Endodermal cell (in vitro differentiated cells): ENCODE data around the gene ITPKC. TPM values are rescaled to one million over a fixed set of nuclear protein-coding genes. Genes with fewer than 3 reads are reported as not detected.
A peak's percentile ranks its signal among the peaks of the same experiment; 100 is the strongest.

Experiments used
- DNase-seq: peaks from one replicate; pipeline ENCODE4 v3.0.0-alpha.2; 2017
- H3K27ac ChIP-seq: 2 replicates; pipeline ENCODE4 v1.5.1; 2013; ENCODE audit warnings: mild to moderate bottlenecking, low read depth, low read length, moderate library complexity
- H3K27me3 ChIP-seq: 2 replicates; pipeline ENCODE4 v1.6.1; 2013; ENCODE audit warnings: mild to moderate bottlenecking, low read length, moderate library complexity; ENCODE audit not compliant: insufficient read depth, control insufficient read depth, poor library complexity, severe bottlenecking
- H3K36me3 ChIP-seq: 2 replicates; pipeline ENCODE4 v1.7.0; 2013; ENCODE audit warnings: mild to moderate bottlenecking, low read length, moderate library complexity; ENCODE audit not compliant: control insufficient read depth, insufficient read depth
- H3K4me1 ChIP-seq: one replicate; pipeline ENCODE4 v1.7.0; 2013; ENCODE audit warnings: low read length; ENCODE audit not compliant: control insufficient read depth, insufficient read depth
- H3K4me3 ChIP-seq: 2 replicates; pipeline ENCODE4 v1.5.1; 2013; ENCODE audit warnings: mild to moderate bottlenecking, low read length, moderate library complexity
- H3K9ac ChIP-seq: 2 replicates; pipeline ENCODE4 v1.6.1; 2013; ENCODE audit warnings: mild to moderate bottlenecking, low read length, moderate library complexity; ENCODE audit not compliant: poor library complexity, severe bottlenecking; ENCODE audit errors: extremely low read depth
- H3K9me3 ChIP-seq: 2 replicates; pipeline ENCODE4 v1.6.1; 2013; ENCODE audit warnings: mild to moderate bottlenecking, low read length, moderate library complexity; ENCODE audit not compliant: control insufficient read depth
- H3K27ac Mint-ChIP-seq: 2 replicates; pipeline ENCODE4 v1.8.0; 2020; ENCODE audit warnings: mixed read lengths
- H3K27me3 Mint-ChIP-seq: 2 replicates; pipeline ENCODE4 v1.8.0; 2021; ENCODE audit warnings: mild to moderate bottlenecking, mixed read lengths; ENCODE audit not compliant: insufficient read depth
- H3K36me3 Mint-ChIP-seq: 2 replicates; pipeline ENCODE4 v1.8.0; 2020; ENCODE audit warnings: low read depth, mixed read lengths
- H3K4me1 Mint-ChIP-seq: 2 replicates; pipeline ENCODE4 v1.8.0; 2020; ENCODE audit warnings: mixed read lengths
- H3K4me3 Mint-ChIP-seq: 2 replicates; pipeline ENCODE4 v1.8.0; 2020; ENCODE audit warnings: mild to moderate bottlenecking, moderate library complexity, mixed read lengths
- H3K9me3 Mint-ChIP-seq: 2 replicates; pipeline ENCODE4 v1.8.0; 2020; ENCODE audit warnings: mild to moderate bottlenecking, mixed read lengths
- CTCF ChIP-seq: fragments of 200-600 bp; sonication (generic); conservative IDR thresholded peaks from 2 replicates; pipeline ENCODE4 v1.5.0; 2021; ENCODE audit warnings: antibody characterized with exemption, mild to moderate bottlenecking
- WGBS, 2 experiments: methylation state at CpG; one replicate each; pipeline versions ENCODE4 v1.1.5 to v1.1.7; 2013; ENCODE audit warnings: missing lambda C conversion rate in 2 of 2, mixed read lengths in 1 of 2; ENCODE audit not compliant: insufficient coverage in 1 of 2, insufficient read length in 1 of 2; 5-methylcytosine and 5-hydroxymethylcytosine counted together
- total RNA-seq, 2 donors: library from RNA; stranded (reverse); fragmentation: NEBNext Ultra II Directional in 1 of 2; extraction: Animal tissue kit (Norgen Biotek cat#: 25700) in 1 of 2; gene quantifications; 2 replicates in 1 of 2; 3 replicates in 1 of 2; pipeline ENCODE4 v1.2.1, GENCODE V29; 2021

ITPKC gene
- total RNA-seq, 2 donors from 2014 or later: 9.9 to 11.1 TPM

DNA sequence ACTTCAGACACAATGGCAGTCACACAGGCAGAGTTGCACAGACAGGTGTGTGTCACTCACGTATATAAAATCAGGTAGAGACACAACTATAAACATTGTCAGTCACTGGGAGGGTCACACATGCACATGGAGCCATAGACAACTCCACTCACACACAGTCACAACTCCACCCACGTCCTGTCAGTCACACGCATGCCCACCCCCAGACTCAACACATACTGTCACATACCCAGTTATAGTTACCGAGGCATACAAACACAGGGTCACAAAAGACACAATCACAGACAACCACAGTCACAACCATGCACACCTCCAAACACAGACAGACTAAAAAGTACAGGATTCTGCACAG is 27.9 kb upstream of the ITPKC start:
- DNase-seq: no peak
- TF ChIP-seq CTCF: no peak
- no peaks in the 10 kb centered on the region for H3K9me3 ChIP-seq
- no peaks in the 10 kb centered on the region for H3K27me3 ChIP-seq
- Mint-ChIP-seq H3K27me3 (no peaks in the 10 kb centered on the region), H3K4me1 (peaks cover 2% of the 10 kb centered on the region), H3K27ac (no peak overlapping the region), H3K9me3 (no peaks in the 10 kb centered on the region), H3K36me3 (peaks cover 27% of the 10 kb centered on the region), H3K4me3 (no peak overlapping the region)
- no peaks in the 10 kb centered on the region for H3K4me1 ChIP-seq
- no peak overlapping the region for H3K27ac ChIP-seq
- no peak overlapping the region for H3K9ac ChIP-seq
- WGBS, 2 experiments: 85 to 90% methylated on average over 3 to 4 of the region's 4 CpGs
- H3K4me3 ChIP-seq: peak overlapping the region; percentile 96
- peaks cover 19% of the 10 kb centered on the region for H3K36me3 ChIP-seq

GRCh38 chr19:40689339-40690049 is 27.4 kb upstream of the ITPKC start:
- WGBS, 2 experiments: 23 to 30% methylated on average over 5 to 18 of the region's 18 CpGs

GRCh38 chr19:40690050-40690692 is 26.7 kb upstream of the ITPKC start, which contains the start of gene NUMBL:
NUMBL (minus strand) TSS chr19:40690651; CDS start chr19:40690483, 168 bp downstream.
- TF ChIP-seq CTCF: no peak
- no peak for DNase-seq
- no peaks in the 10 kb centered on the region for H3K27me3 Mint-ChIP-seq
- peaks cover 18% of the 10 kb centered on the region for H3K36me3 ChIP-seq
- 0% methylated on average over 6 to 50 of the region's 50 CpGs for WGBS, 2 experiments
- H3K4me3 Mint-ChIP-seq: no peak within 1 kb of the TSS
- H3K9ac ChIP-seq: peak within 1 kb of the TSS; percentile 80
- H3K9me3 ChIP-seq: no peaks in the 10 kb centered on the region
- H3K27ac ChIP-seq: peak within 1 kb of the TSS; percentile 90
- H3K4me1 ChIP-seq: no peaks in the 10 kb centered on the region
- H3K27ac Mint-ChIP-seq: peak within 1 kb of the TSS; percentile 99
- H3K36me3 Mint-ChIP-seq: peaks cover 27% of the 10 kb centered on the region
- H3K4me3 ChIP-seq: peak within 1 kb of the TSS; percentile 96
- peaks cover 2% of the 10 kb centered on the region for H3K4me1 Mint-ChIP-seq
- no peaks in the 10 kb centered on the region for H3K27me3 ChIP-seq
- H3K9me3 Mint-ChIP-seq: no peaks in the 10 kb centered on the region

More at GRCh38 chr19:40689339-40690049, 27.4 kb upstream of the ITPKC start:
- peak overlapping the region; percentile 8 for H3K27ac ChIP-seq
- peaks cover 21% of the 10 kb centered on the region for H3K36me3 ChIP-seq
- H3K4me3 ChIP-seq: peak overlapping the region; percentile 96
- Mint-ChIP-seq H3K9me3 (no peaks in the 10 kb centered on the region), H3K4me1 (peaks cover 2% of the 10 kb centered on the region), H3K36me3 (peaks cover 29% of the 10 kb centered on the region), H3K27me3 (no peaks in the 10 kb centered on the region), H3K4me3 (no peak overlapping the region), H3K27ac (no peak overlapping the region)
- H3K9ac ChIP-seq: peak overlapping the region; percentile 80
- H3K27me3 ChIP-seq: no peaks in the 10 kb centered on the region
- no peaks in the 10 kb centered on the region for H3K9me3 ChIP-seq
- no peaks in the 10 kb centered on the region for H3K4me1 ChIP-seq
- no peak for TF ChIP-seq CTCF
- DNase-seq: peak; percentile 69
